Measurements from ENCODE around the gene RUSF1. TPM values are rescaled to one million over a fixed set of nuclear protein-coding genes. Genes with fewer than 3 reads are reported as not detected.

The RUSF1 gene
- total and polyA plus RNA-seq, 9 of the 15 experiments (the other 6 are each of a cell fraction or from before 2014, with no cell fraction given), result 0.80 to 52.8 (median 27.6) TPM

GRCh38 chr16:31451681-31452351 lies 56.4 kb downstream of the RUSF1 start (continued):
- TF ChIP-seq ZNF511 (CRISPR knock-in tag; IDR thresholded peaks at IDR 0.05), result no peak
- no peak for TF ChIP-seq HDAC6 (IDR thresholded peaks at IDR 0.05; ENCODE audit: low read depth, low read length)
- TF ChIP-seq NEUROD1 (IDR thresholded peaks at IDR 0.05; ENCODE audit: borderline replicate concordance, low read depth, low read length, partially characterized antibody), result no peak
- no peak for TF ChIP-seq SRSF1 (IDR thresholded peaks at IDR 0.05; ENCODE audit: low read depth, low read length)
- TF ChIP-seq RFX1 (IDR thresholded peaks at IDR 0.05), result no peak
- peak; percentile 24; the same call in 1 of the 2 replicates for TF ChIP-seq EP300 (IDR thresholded peaks at IDR 0.05; ENCODE audit: low read length)
- no peak for TF ChIP-seq ZNF407 (IDR thresholded peaks at IDR 0.05; ENCODE audit: low read depth)
- TF ChIP-seq, protein P1, sequence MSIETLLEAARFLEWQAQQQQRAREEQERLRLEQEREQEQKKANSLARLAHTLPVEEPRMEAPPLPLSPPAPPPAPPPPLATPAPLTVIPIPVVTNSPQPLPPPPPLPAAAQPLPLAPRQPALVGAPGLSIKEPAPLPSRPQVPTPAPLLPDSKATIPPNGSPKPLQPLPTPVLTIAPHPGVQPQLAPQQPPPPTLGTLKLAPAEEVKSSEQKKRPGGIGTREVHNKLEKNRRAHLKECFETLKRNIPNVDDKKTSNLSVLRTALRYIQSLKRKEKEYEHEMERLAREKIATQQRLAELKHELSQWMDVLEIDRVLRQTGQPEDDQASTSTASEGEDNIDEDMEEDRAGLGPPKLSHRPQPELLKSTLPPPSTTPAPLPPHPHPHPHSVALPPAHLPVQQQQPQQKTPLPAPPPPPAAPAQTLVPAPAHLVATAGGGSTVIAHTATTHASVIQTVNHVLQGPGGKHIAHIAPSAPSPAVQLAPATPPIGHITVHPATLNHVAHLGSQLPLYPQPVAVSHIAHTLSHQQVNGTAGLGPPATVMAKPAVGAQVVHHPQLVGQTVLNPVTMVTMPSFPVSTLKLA (conservative IDR thresholded peaks at IDR 0.05), result 0 out of 4 replicates have a peak, but pooled peaks have one; percentile 18 to 30
- no peak for TF ChIP-seq GATA2 (CRISPR knock-in tag; IDR thresholded peaks at IDR 0.05)
- TF ChIP-seq MED1 (CRISPR knock-in tag; IDR thresholded peaks at IDR 0.05; ENCODE audit: borderline replicate concordance), result no peak
- TF ChIP-seq NFE2 (IDR thresholded peaks at IDR 0.05; ENCODE audit: low read depth), result no peak
- no peak for TF ChIP-seq ZBTB43 (CRISPR knock-in tag; IDR thresholded peaks at IDR 0.05)
- no peak for TF ChIP-seq SP1 (CRISPR knock-in tag; IDR thresholded peaks at IDR 0.05)
- TF ChIP-seq CEBPG (CRISPR knock-in tag; IDR thresholded peaks at IDR 0.05), result no peak
- TF ChIP-seq CEBPG (tag; conservative IDR thresholded peaks at IDR 0.05 in 1 of 2, IDR thresholded peaks at IDR 0.05 in 1 of 2), result no peak
- TF ChIP-seq SMAD2 (IDR thresholded peaks at IDR 0.05; ENCODE audit: low read depth, low read length), result no peak

Data from K562 (cell line).